Endothelial cell of umbilical vein (primary cell): Measurements from ENCODE around the gene MFAP4. TPM values are rescaled to one million over a fixed set of nuclear protein-coding genes. Genes with fewer than 3 reads are reported as not detected.

Experiments used
- BruUV-seq: library from RNA; stranded (reverse); fragments of 400-500 nt; replicated peaks from 2 replicates; lab custom pipeline; 2021; lab: Mats Ljungman, UMichigan
- CTCF ChIA-PET: fragments of 300-600, 350-600 bp; sonication (Branson Sonifier 250); formaldehyde crosslinking; loops from one replicate; lab custom pipeline; 2021; ENCODE audit warnings: antibody characterized with exemption, inconsistent platforms; lab: Charles Lee
- POLR2A ChIA-PET: fragments of 300-600, 350-600 bp; sonication (Branson Sonifier 250); formaldehyde crosslinking; loops from one replicate; lab custom pipeline; 2021; ENCODE audit warnings: antibody characterized with exemption, inconsistent platforms; lab: Charles Lee
- DNase-seq: peaks from one replicate; pipeline ENCODE4 v3.0.0-alpha.2; 2011; ENCODE audit warnings: low read depth, low spot score
- FAIRE-seq: peaks from 2 replicates; lab custom pipeline; 2011; peaks lifted over from hg19 to GRCh38; lab: Jason Lieb, UNC
- H2AFZ ChIP-seq: 2 replicates; pipeline ENCODE4 v1.6.0; 2012; ENCODE audit warnings: low read depth, low read length, control low read depth, inconsistent platforms
- H3K27ac ChIP-seq: 2 replicates; pipeline ENCODE4 v1.5.1; 2011; ENCODE audit warnings: low read depth, mild to moderate bottlenecking, control low read depth, low read length, moderate library complexity; ENCODE audit not compliant: insufficient read depth
- H3K27me3 ChIP-seq, 2 experiments: 2 replicates each; pipeline versions ENCODE4 v1.6.0 to v1.6.1; 2011; ENCODE audit warnings: low read length in 2 of 2, mixed read lengths in 1 of 2; ENCODE audit not compliant: control insufficient read depth in 2 of 2, insufficient read depth in 2 of 2
- H3K36me3 ChIP-seq, 2 experiments: 2 replicates in 1 of 2; 3 replicates in 1 of 2; pipeline ENCODE4 v1.5.1; 2011; ENCODE audit warnings: low read length in 2 of 2, mild to moderate bottlenecking in 1 of 2, moderate library complexity in 1 of 2; ENCODE audit not compliant: control insufficient read depth in 2 of 2, insufficient read depth in 2 of 2; ENCODE audit errors: extremely low read depth in 1 of 2
- H3K4me1 ChIP-seq: 3 replicates; pipeline ENCODE4 v1.5.1; 2011; ENCODE audit warnings: mild to moderate bottlenecking, low read length; ENCODE audit not compliant: control insufficient read depth, insufficient read depth; ENCODE audit errors: extremely low read depth
- H3K4me2 ChIP-seq: 2 replicates; pipeline ENCODE4 v1.6.1; 2011; ENCODE audit warnings: low read length, control low read depth, mixed read lengths; ENCODE audit not compliant: insufficient read depth
- H3K4me3 ChIP-seq, 3 experiments: fragments of 200-600 bp in 1 of 3; sonication (generic), shearing (Covaris generic) in 1 of 3; replicated peaks in 1 of 3; 2 replicates each; pipeline ENCODE4 v1.5.1; 2011 to 2016; ENCODE audit warnings: control low read depth in 3 of 3, low read length in 3 of 3, mild to moderate bottlenecking in 2 of 3, inconsistent platforms in 1 of 3, low read depth in 1 of 3, moderate library complexity in 1 of 3; ENCODE audit not compliant: insufficient read depth in 1 of 3
- H3K79me2 ChIP-seq: 2 replicates; pipeline ENCODE4 v1.6.0; 2012; ENCODE audit warnings: low read length, inconsistent platforms; ENCODE audit not compliant: control insufficient read depth, insufficient read depth
- H3K9ac ChIP-seq: replicated peaks from 2 replicates; pipeline ENCODE3; 2011; ENCODE audit warnings: low read length, control low read depth; ENCODE audit not compliant: insufficient read depth; ENCODE audit errors: extremely low read depth
- H3K9me1 ChIP-seq: replicated peaks from 3 replicates; pipeline ENCODE4 v1.6.0; 2011; ENCODE audit warnings: mild to moderate bottlenecking, low read length; ENCODE audit not compliant: control insufficient read depth, insufficient read depth; ENCODE audit errors: extremely low read depth
- H3K9me3 ChIP-seq: replicated peaks from 2 replicates; pipeline ENCODE4 v1.5.1; 2012; ENCODE audit warnings: low read length, inconsistent platforms; ENCODE audit not compliant: control insufficient read depth, insufficient read depth
- H4K20me1 ChIP-seq: replicated peaks from 2 replicates; pipeline ENCODE3; 2011; ENCODE audit warnings: mild to moderate bottlenecking, low read length; ENCODE audit not compliant: control insufficient read depth, insufficient read depth; ENCODE audit errors: extremely low read depth
- CTCF ChIP-seq, 2 donors: IDR thresholded peaks; 1 replicate in 1 of 2; 2 replicates in 1 of 2; pipeline ENCODE4 v1.5.1; 2011; ENCODE audit warnings: low read length in 2 of 2, mild to moderate bottlenecking in 2 of 2, moderate library complexity in 2 of 2, control low read depth in 1 of 2, inconsistent platforms in 1 of 2, low read depth in 1 of 2; ENCODE audit not compliant: insufficient read depth in 1 of 2; ENCODE audit errors: extremely low read depth in 1 of 2
- EZH2 ChIP-seq: IDR thresholded peaks from 2 replicates; pipeline ENCODE4 v1.6.1; 2012; ENCODE audit warnings: borderline replicate concordance, low read depth, mild to moderate bottlenecking, moderate library complexity, low read length, inconsistent platforms; ENCODE audit not compliant: severe bottlenecking
- FOS ChIP-seq: IDR thresholded peaks from 2 replicates; pipeline ENCODE4 v1.6.1; 2011; ENCODE audit warnings: mild to moderate bottlenecking, low read length, moderate library complexity, borderline replicate concordance; ENCODE audit not compliant: insufficient read depth
- GATA2 ChIP-seq: IDR thresholded peaks from 2 replicates; pipeline ENCODE4 v1.7.0; 2011; ENCODE audit warnings: low read depth, mild to moderate bottlenecking, moderate library complexity, mixed read lengths, low read length; ENCODE audit not compliant: insufficient read length, insufficient read depth
- JUN ChIP-seq: IDR thresholded peaks from 2 replicates; pipeline ENCODE4 v1.6.1; 2011; ENCODE audit warnings: borderline replicate concordance, low read depth; ENCODE audit not compliant: insufficient read length, insufficient read depth
- MAX ChIP-seq: IDR thresholded peaks from 2 replicates; pipeline ENCODE4 v1.6.1; 2011; ENCODE audit not compliant: insufficient read depth, insufficient read length
- MYC ChIP-seq: IDR thresholded peaks from one replicate; pipeline ENCODE4 v1.6.1; 2011; ENCODE audit warnings: mild to moderate bottlenecking, low read depth, low read length
- POLR2A ChIP-seq: IDR thresholded peaks from 2 replicates; pipeline ENCODE4 v1.6.1; 2012; ENCODE audit warnings: low read depth, mild to moderate bottlenecking, control low read depth, low read length
- POLR2AphosphoS5 ChIP-seq: IDR thresholded peaks from 2 replicates; pipeline ENCODE4 v1.6.1; 2012; ENCODE audit warnings: low read depth, mild to moderate bottlenecking, control low read depth, low read length, moderate library complexity; ENCODE audit not compliant: insufficient read depth
- dilution Hi-C: fragments of 300-500 bp; cut with MboI; formaldehyde crosslinking; loops from one replicate; pipeline ENCODE4 v1.15.0; 2019; ENCODE audit warnings: low sequenced_read_pairs; ENCODE audit not compliant: extremely low pct_ligation_motif_present
- intact Hi-C: fragments of 100-400 bp; cut with micrococcal nuclease; formaldehyde crosslinking; loops from one replicate; pipeline ENCODE4 v1.10.0; 2022
- polyA plus RNA-seq, 4 experiments: library from polyadenylated mRNA; depleted of rRNA in 3 of 4; stranded (reverse) in 3 of 4; unstranded in 1 of 4; fragments of >200 nt; gene quantifications; 2 replicates each; pipeline versions ENCODE4 v1.2.1 to v1.2.3, GENCODE V29; 2011 to 2012; ENCODE audit warnings: missing spikeins in 1 of 4
- total RNA-seq: library from RNA; stranded (reverse); gene quantifications from 2 replicates; pipeline ENCODE4 v1.2.3, GENCODE V29; 2021

MFAP4 gene
- total and polyA plus RNA-seq, 2 donors (not counting 3 experiments of a cell fraction or from before 2014, with no cell fraction given), result not detected

GRCh38 chr17:19388791-19389785 lies 2.1 kb upstream of the MFAP4 start:
- H3K79me2 ChIP-seq, result no peaks in the 10 kb centered on the region
- H3K9me1 ChIP-seq, result no peaks in the 10 kb centered on the region
- dilution Hi-C loops (no loop called here), intact Hi-C loops (no loop called here)
- H3K9me3 ChIP-seq, result no peaks in the 10 kb centered on the region
- H3K9ac ChIP-seq, result no peak overlapping the region
- peaks cover 9 to 17% of the 10 kb centered on the region in 2 experiments for H3K27me3 ChIP-seq
- no peak for TF ChIP-seq FOS
- TF ChIP-seq MYC, result no peak
- no peak for TF ChIP-seq POLR2A
- TF ChIP-seq JUN, result no peak
- no peak for TF ChIP-seq POLR2AphosphoS5
- TF ChIP-seq MAX, result no peak
- no peak for TF ChIP-seq EZH2
- no peak for TF ChIP-seq GATA2
- TF ChIP-seq CTCF (IDR thresholded peaks at IDR 0.05; ENCODE audit: extremely low read depth in 1 of 2, insufficient read depth in 1 of 2, low read depth in 1 of 2, low read length in 2 of 2), result no peak
- DNase-seq (no peak), FAIRE-seq (no peak)
- no peak overlapping the region for H3K4me3 ChIP-seq
- H2AFZ ChIP-seq, result no peak overlapping the region
- ChIA-PET CTCF (interaction anchor here (1.0 to 1.5 kb wide), 4 partner anchors 11 to 60 kb away, joined by 4 to 5 read pairs (median 4); partner anchors contain the start of genes B9D1 and MAPK7), POLR2A (no interaction called here)
- no peak overlapping the region for H3K27ac ChIP-seq
- H3K4me1 ChIP-seq, result no peaks in the 10 kb centered on the region
- H4K20me1 ChIP-seq, result no peaks in the 10 kb centered on the region
- H3K36me3 ChIP-seq, result peaks cover 0 to 7% of the 10 kb centered on the region in 2 experiments
- H3K4me2 ChIP-seq, result no peak overlapping the region
- BruUV-seq, result no TSS peak
